ENCODE measurements around the gene SLC19A1.

DNA sequence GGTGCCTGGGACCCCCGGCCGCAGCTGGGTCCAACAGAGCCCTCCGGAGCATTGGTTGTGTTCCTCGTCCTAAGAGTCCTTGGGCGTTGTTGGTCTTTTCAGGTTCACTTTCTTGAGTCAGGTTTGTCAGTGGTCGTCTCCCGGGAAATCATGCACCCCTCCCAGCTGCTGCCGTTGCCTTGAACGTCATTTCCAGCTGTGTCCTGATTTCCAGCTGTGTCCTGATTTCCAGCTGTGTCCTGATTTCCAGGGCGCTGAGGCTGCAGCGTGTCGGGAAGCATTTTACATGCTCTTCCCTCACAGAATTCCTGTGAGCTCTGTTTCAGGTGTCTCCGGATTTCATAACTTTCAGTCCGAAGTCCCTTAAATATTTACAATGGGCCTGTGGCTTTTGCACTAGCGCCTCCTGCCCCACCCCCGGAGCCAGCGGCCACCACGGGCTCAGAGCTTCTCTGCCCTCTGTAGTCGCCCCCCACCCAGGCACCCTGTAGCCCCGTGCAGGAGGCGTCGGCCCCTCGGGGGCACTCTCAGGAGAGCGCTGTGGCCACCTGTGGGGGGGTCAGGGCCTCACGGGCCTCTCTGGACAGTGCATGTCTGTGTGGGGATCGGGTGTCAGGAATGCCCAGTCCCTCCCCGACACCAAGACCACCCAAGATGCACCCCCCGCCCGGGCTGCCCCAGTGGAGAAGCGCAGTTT is 70.6 kb downstream of the SLC19A1 start:
- TF ChIP-seq, protein P1, sequence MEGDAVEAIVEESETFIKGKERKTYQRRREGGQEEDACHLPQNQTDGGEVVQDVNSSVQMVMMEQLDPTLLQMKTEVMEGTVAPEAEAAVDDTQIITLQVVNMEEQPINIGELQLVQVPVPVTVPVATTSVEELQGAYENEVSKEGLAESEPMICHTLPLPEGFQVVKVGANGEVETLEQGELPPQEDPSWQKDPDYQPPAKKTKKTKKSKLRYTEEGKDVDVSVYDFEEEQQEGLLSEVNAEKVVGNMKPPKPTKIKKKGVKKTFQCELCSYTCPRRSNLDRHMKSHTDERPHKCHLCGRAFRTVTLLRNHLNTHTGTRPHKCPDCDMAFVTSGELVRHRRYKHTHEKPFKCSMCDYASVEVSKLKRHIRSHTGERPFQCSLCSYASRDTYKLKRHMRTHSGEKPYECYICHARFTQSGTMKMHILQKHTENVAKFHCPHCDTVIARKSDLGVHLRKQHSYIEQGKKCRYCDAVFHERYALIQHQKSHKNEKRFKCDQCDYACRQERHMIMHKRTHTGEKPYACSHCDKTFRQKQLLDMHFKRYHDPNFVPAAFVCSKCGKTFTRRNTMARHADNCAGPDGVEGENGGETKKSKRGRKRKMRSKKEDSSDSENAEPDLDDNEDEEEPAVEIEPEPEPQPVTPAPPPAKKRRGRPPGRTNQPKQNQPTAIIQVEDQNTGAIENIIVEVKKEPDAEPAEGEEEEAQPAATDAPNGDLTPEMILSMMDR (IDR thresholded peaks at IDR 0.05), result no peak
- TF ChIP-seq POLR2A (IDR thresholded peaks at IDR 0.05), result no peak

Data from tibial nerve (tissue), 3 donors.